ENCODE measurements around the gene TAS2R1. TPM values are rescaled to one million over a fixed set of nuclear protein-coding genes. Genes with fewer than 3 reads are reported as not detected.

The TAS2R1 gene
- total RNA-seq, 1 experiment from 2014 or later: 0.82 TPM

DNA sequence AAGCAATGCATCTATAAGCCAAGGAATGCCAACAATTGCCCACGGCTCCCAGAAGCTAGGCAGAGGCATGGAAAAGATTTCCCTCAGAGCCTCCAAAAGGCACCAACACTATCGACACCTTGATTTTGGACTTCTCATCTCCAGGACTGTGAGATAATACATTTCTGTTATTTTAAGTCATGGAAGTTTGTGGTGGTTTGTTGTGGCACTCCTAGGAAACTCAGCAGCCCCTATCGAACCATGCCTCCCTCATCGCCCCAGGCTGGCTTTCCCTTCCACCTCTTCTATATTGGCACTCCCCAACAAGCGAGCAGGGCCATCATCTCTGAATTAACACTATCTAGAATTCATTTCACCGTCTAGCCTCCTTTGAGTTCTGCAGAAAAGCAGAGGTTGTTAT lies 33.7 kb upstream of the TAS2R1 start:
- Mint-ChIP-seq H3K9me3 (ENCODE audit: unreplicated experiment) (peaks cover 14% of the 10 kb centered on the region), H3K36me3 (ENCODE audit: insufficient read depth, unreplicated experiment) (no peaks in the 10 kb centered on the region), H3K27me3 (ENCODE audit: insufficient read depth, unreplicated experiment) (no peaks in the 10 kb centered on the region), H3K4me1 (ENCODE audit: low read depth, unreplicated experiment) (peaks cover 9% of the 10 kb centered on the region), H3K4me3 (ENCODE audit: unreplicated experiment) (no peak overlapping the region), H3K27ac (ENCODE audit: unreplicated experiment) (no peak overlapping the region)
- Histone ChIP-seq H3K9me3 (no peaks in the 10 kb centered on the region), H3K36me3 (ENCODE audit: control insufficient read depth, insufficient read depth, low read length) (no peaks in the 10 kb centered on the region), H3K4me3 (ENCODE audit: low read depth, low read length) (no peak overlapping the region), H3K27me3 (replicated peaks; ENCODE audit: control insufficient read depth, insufficient read depth, low read length) (no peaks in the 10 kb centered on the region), H3K4me1 (no peaks in the 10 kb centered on the region)
- TF ChIP-seq CTCF (IDR thresholded peaks at IDR 0.05; ENCODE audit: insufficient read depth in 1 of 2, low read depth in 1 of 2, low read length in 1 of 2, severe bottlenecking in 1 of 2, unreplicated experiment in 1 of 2): no peak
- intact Hi-C loops (cut with micrococcal nuclease; ENCODE audit: unreplicated experiment): no loop called here
- no peak for DNase-seq
- CTCF ChIA-PET: no interaction called here
- no TSS peak for BruUV-seq (replicated peaks)
- POLR2A ChIA-PET: no interaction called here

- DNase-seq: no peak
- BruUV-seq (replicated peaks): no TSS peak
- ChIA-PET CTCF (no interaction called here), POLR2A (no interaction called here)
- H3K27me3 ChIP-seq (replicated peaks; ENCODE audit: control insufficient read depth, insufficient read depth, low read length): no peaks in the 10 kb centered on the region
- H3K36me3 Mint-ChIP-seq (ENCODE audit: insufficient read depth, unreplicated experiment): no peaks in the 10 kb centered on the region
- no peak overlapping the region for H3K4me3 ChIP-seq (ENCODE audit: low read depth, low read length)
- no peaks in the 10 kb centered on the region for H3K9me3 ChIP-seq
- no peak overlapping the region for H3K27ac Mint-ChIP-seq (ENCODE audit: unreplicated experiment)
- H3K9me3 Mint-ChIP-seq (ENCODE audit: unreplicated experiment): no peaks in the 10 kb centered on the region
- intact Hi-C loops (cut with micrococcal nuclease; ENCODE audit: unreplicated experiment): no loop called here
- no peaks in the 10 kb centered on the region for H3K27me3 Mint-ChIP-seq (ENCODE audit: insufficient read depth, unreplicated experiment)
- no peaks in the 10 kb centered on the region for H3K36me3 ChIP-seq (ENCODE audit: control insufficient read depth, insufficient read depth, low read length)
- no peaks in the 10 kb centered on the region for H3K4me1 ChIP-seq
- TF ChIP-seq CTCF (IDR thresholded peaks at IDR 0.05; ENCODE audit: insufficient read depth in 1 of 2, low read depth in 1 of 2, low read length in 1 of 2, severe bottlenecking in 1 of 2, unreplicated experiment in 1 of 2): no peak
- H3K4me3 Mint-ChIP-seq (ENCODE audit: unreplicated experiment): no peak overlapping the region
- H3K4me1 Mint-ChIP-seq (ENCODE audit: low read depth, unreplicated experiment): no peaks in the 10 kb centered on the region
These were observed 31.3 kb upstream of the TAS2R1 start for GRCh38 chr5:9661316-9662015.

DNA sequence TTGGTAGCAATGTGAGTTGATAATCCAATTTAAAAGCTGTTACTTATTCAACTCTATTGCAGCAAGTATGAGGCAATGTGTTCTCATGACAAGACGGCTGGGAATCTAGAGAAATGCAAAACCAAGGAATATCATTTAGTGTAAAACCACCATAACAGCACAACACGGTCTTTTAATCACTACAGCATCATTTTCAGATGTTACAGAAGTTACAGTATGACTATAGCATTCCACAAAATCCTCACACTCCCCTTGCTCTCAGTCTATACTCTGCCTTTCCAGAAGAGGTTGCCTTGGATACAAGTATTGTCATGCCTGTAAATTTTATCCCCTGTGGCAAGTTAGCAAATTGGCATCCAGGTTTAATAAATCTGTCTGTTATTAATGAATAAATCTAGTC lies 28.6 kb upstream of the TAS2R1 start:
- no peak for TF ChIP-seq CTCF (IDR thresholded peaks at IDR 0.05; ENCODE audit: insufficient read depth in 1 of 2, low read depth in 1 of 2, low read length in 1 of 2, severe bottlenecking in 1 of 2, unreplicated experiment in 1 of 2)
- H3K27me3 ChIP-seq (replicated peaks; ENCODE audit: control insufficient read depth, insufficient read depth, low read length): no peaks in the 10 kb centered on the region
- Mint-ChIP-seq H3K4me1 (ENCODE audit: low read depth, unreplicated experiment) (no peaks in the 10 kb centered on the region), H3K4me3 (ENCODE audit: unreplicated experiment) (no peak overlapping the region), H3K36me3 (ENCODE audit: insufficient read depth, unreplicated experiment) (no peaks in the 10 kb centered on the region), H3K27me3 (ENCODE audit: insufficient read depth, unreplicated experiment) (no peaks in the 10 kb centered on the region), H3K27ac (ENCODE audit: unreplicated experiment) (no peak overlapping the region), H3K9me3 (ENCODE audit: unreplicated experiment) (no peaks in the 10 kb centered on the region)
- DNase-seq: no peak
- no TSS peak for BruUV-seq (replicated peaks)
- H3K4me3 ChIP-seq (ENCODE audit: low read depth, low read length): no peak overlapping the region
- H3K4me1 ChIP-seq: no peaks in the 10 kb centered on the region
- H3K36me3 ChIP-seq (ENCODE audit: control insufficient read depth, insufficient read depth, low read length): no peaks in the 10 kb centered on the region
- ChIA-PET POLR2A (no interaction called here), CTCF (no interaction called here)
- H3K9me3 ChIP-seq: no peaks in the 10 kb centered on the region
- intact Hi-C loops (cut with micrococcal nuclease; ENCODE audit: unreplicated experiment): no loop called here
